K562 (cell line): ENCODE results near the gene TMEM121. TPM values are rescaled to one million over a fixed set of nuclear protein-coding genes. Genes with fewer than 3 reads are reported as not detected.

Experiments used
- CBX1 ChIP-seq: sonication (generic); IDR thresholded peaks from 2 replicates; pipeline ENCODE4 v1.6.1; 2016; ENCODE audit warnings: antibody characterized with exemption, low read depth, mild to moderate bottlenecking
- CGGBP1 ChIP-seq: fragments of 250-450 bp; sonication (Bioruptor Pico); IDR thresholded peaks from 2 replicates; pipeline ENCODE4 v1.9.0; 2021; ENCODE audit warnings: mild to moderate bottlenecking
- POU5F1 ChIP-seq: fragments of 150-350 bp; IDR thresholded peaks from 2 replicates; pipeline ENCODE4 v1.6.1; 2014; ENCODE audit warnings: borderline replicate concordance, low read length, low read depth, mild to moderate bottlenecking; ENCODE audit not compliant: partially characterized antibody
- SMARCA5 ChIP-seq: fragments of 450-650 bp; IDR thresholded peaks from 2 replicates; pipeline ENCODE4 v1.6.1; 2016
- THRA ChIP-seq: fragments of 450-650 bp; IDR thresholded peaks from 2 replicates; pipeline ENCODE4 v1.6.1; 2017; ENCODE audit warnings: mild to moderate bottlenecking, moderate library complexity
- TSC22D4 ChIP-seq: fragments of 450-650 bp; IDR thresholded peaks from 2 replicates; pipeline ENCODE4 v1.6.1; 2016; ENCODE audit warnings: missing genetic modification characterization, missing biosample characterization, control low read depth
- ZNF239 ChIP-seq: fragments of 250-450 bp; sonication (Bioruptor Pico); IDR thresholded peaks from 2 replicates; pipeline ENCODE4 v1.4.0; 2020; ENCODE audit warnings: mild to moderate bottlenecking
- ZNF3 ChIP-seq: fragments of 250-450 bp; sonication (Bioruptor Pico); IDR thresholded peaks from 2 replicates; pipeline ENCODE4 v1.5.0; 2021; ENCODE audit warnings: mild to moderate bottlenecking, moderate library complexity
- ZNF384 ChIP-seq: IDR thresholded peaks from 2 replicates; pipeline ENCODE4 v1.6.1; 2012; ENCODE audit warnings: low read depth, low read length, improper control_type of control experiment
- ZNF655 ChIP-seq: fragments of 250-450 bp; sonication (Bioruptor Pico); IDR thresholded peaks from 2 replicates; pipeline ENCODE4 v1.5.0; 2021
- ZNF740 ChIP-seq, 3 experiments: fragments of 200-800 bp in 1 of 3; sonication (Bioruptor generic) in 1 of 3; sonication (generic) in 1 of 3; formaldehyde crosslinking in 1 of 3; IDR thresholded peaks; 2 replicates each; pipeline versions ENCODE4 v1.6.1 to v1.8.0; 2016 to 2022; ENCODE audit warnings: mild to moderate bottlenecking in 2 of 3, missing compliant biosample characterization in 2 of 3, missing genetic modification characterization in 2 of 3, missing genetic modification reagents in 1 of 3
- polyA plus RNA-seq, 8 experiments: library from polyadenylated mRNA; depleted of rRNA in 4 of 8; stranded (reverse) in 5 of 8; unstranded in 3 of 8; fragments of >200 nt; fragmentation: Nextera tagmentation in 2 of 8; fragmentation: Illumina TruSeq in 1 of 8; extraction: Ambion mirVana in 2 of 8; extraction: Trizol in 1 of 8; gene quantifications; 2 replicates each; pipeline versions ENCODE4 v1.2.1 to v1.2.3, GENCODE V29; 2011 to 2014; ENCODE audit warnings: inconsistent platforms in 1 of 8, missing spikeins in 1 of 8
- total RNA-seq, 7 experiments: library from RNA; depleted of rRNA in 6 of 7; stranded (reverse); fragments of >200 nt in 6 of 7; fragmentation: Illumina TruSeq in 2 of 7; extraction: Trizol in 2 of 7; gene quantifications; 2 replicates each; pipeline versions ENCODE4 v1.2.1 to v1.2.3, GENCODE V29; 2011 to 2021; ENCODE audit warnings: low replicate concordance in 1 of 7

Gene TMEM121
- total and polyA plus RNA-seq, 9 of the 15 experiments (the other 6 are each of a cell fraction or from before 2014, with no cell fraction given): 0.31 to 0.36 TPM; not detected in 7

- TF ChIP-seq CBX1 (no peak), ZNF740 (CRISPR knock-in tag; IDR thresholded peaks at IDR 0.05) (no peak; the same call in 1 of the 2 replicates), ZNF740 (tag; IDR thresholded peaks at IDR 0.05) (peak in 1 of 2 experiments; percentile 78; a peak in 2 of 4 replicates), POU5F1 (no peak), CGGBP1 (CRISPR knock-in tag) (no peak), ZNF384 (no peak), TSC22D4 (tag) (no peak), ZNF239 (CRISPR knock-in tag) (no peak), THRA (no peak), SMARCA5 (no peak), ZNF655 (no peak), ZNF3 (no peak)
Observed at GRCh38 chr14:105489542-105490266, 36.7 kb upstream of the TMEM121 start (continued).
